HUDEP-2 (cell line): ENCODE measurements around the gene PRUNE2.
"Not testable (repeated sequence)": the region's sequence is repeated elsewhere in the genome, so short reads cannot be mapped to it uniquely, and the experiment has no call there.

Experiments used
- DNase-seq, 76 experiments: peaks; one replicate each; lab custom pipeline; 2025; ENCODE audit not compliant: unreplicated experiment in 76 of 76; lab: John Stamatoyannopoulos, UW

Gene PRUNE2

DNA sequence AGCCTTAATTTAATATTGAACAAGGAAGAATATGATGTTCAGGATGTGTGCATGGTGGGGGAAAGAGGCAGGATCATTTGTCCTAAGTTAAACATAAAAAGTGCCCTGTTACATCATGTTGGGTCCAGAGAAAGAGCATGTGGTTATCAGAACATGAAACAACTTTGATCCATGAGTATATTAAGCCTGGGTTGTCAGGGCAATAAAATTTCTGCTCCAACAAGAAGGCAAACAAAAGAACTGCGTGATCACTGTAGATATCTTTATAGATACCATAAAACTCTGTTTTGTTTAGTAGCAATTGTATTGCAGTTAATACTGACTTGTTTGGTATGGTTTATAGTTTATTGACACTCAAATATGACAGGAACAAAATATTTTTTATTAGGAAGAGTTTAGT, 106.4 kb downstream of the PRUNE2 start:
- no peak for DNase-seq

DNA sequence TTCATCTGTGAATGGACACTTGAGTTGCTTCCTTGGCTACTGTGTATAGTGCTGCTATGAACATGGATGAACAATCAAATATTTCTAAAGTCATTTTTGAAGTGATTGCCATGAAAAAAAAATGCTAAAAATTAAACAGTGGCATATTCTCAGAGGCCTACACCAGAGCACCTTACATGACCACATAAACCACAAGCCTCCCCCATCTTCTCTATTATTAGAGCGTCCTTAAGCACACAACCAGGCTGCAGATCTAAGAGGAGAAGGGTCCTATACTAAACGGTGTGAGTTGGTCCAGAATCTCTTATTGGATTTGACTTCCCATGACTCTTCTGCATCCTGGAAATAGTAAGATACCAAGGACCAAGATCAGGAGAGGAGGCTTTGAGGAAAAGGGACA, 107.4 kb downstream of the PRUNE2 start:
- DNase-seq = no peak

DNA sequence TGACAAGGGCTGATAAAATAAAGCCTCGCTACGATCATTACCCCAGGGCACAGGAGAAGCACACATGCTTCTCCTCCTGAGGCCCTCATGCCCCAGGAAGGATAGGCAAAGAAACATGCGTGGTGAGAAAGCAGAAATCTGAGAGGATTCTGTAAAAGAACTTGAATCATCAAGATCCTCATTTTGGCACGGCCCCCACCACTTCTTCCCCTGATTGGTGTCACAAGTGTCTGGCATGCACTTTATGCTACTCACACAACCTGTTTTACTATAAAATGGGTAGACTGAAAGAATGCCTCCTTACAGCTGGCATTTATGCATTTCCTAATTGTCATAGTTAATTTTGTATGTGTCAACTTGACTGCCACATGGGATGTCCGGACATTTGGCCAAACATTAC, 109.6 kb downstream of the PRUNE2 start:
- no peak for DNase-seq

DNA sequence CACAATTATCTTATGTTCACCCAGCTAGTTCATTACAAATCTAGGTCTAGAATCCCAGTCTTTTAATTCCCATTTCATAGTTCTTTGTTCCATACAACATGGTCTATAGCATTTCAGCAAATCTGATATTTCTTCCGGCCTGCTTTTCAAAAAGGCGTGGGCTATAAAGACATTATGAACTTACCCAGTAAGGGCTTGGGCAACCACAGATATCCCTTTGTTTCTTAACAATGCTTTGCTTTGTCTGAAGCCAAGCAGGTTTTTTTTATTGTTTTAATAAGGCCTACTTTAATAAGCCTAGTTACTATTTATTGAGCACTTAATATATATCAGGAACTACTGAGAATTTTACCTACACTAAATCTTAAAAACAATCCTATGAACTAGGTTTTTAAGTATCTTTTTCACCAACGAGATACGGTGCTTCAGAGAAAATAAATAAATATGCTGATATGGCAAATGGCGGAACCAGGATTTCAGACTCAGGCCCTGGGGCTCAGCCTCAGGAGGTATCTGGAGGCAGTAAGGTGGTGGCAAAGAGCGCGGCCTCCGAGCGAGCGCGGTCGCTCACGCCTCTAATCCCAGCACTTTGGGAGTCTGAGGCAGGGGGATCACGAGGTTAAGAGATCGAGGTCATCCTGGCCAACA, 112.0 kb downstream of the PRUNE2 start:
- DNase-seq = no peak

DNA sequence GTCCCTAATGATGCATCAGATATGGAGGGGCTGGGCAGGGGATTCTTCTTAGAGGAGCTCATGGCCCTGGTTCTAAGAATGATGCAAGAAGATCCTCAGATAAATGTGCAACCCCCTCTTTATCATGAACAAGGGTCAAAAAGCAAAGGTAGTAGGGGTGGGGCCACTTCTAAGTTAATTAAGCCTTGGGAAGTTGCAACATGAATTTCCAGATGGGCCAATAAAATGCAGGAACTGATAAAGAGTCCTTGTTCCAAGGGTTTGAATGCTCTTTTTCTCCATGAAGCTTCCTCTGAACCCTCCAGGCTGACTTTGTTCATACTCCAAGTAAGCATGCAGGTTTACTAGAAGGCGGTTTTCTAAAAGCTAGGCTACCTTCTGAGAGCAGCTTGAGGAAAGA, 116.1 kb downstream of the PRUNE2 start:
- no peak for DNase-seq

DNA sequence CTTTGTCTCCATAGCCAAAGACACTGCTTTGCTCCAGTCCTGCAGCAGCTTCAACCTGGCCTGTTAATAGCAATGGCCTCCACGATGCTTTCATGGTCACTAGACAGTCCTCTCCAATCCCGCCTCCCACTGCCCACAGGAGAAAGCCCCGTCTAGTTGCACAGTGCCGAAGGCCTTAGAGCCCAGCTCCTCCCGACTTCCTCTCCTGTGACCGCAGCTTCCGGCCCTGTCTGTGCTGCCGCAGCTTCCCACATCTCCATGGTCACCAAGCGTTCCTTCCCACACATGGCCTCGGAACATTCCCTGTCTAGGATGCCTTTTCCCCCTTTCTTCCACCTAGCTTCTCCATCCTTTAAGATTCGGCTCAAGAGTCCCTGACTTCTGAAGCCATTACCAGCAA, 118.2 kb downstream of the PRUNE2 start:
- DNase-seq = no peak

DNA sequence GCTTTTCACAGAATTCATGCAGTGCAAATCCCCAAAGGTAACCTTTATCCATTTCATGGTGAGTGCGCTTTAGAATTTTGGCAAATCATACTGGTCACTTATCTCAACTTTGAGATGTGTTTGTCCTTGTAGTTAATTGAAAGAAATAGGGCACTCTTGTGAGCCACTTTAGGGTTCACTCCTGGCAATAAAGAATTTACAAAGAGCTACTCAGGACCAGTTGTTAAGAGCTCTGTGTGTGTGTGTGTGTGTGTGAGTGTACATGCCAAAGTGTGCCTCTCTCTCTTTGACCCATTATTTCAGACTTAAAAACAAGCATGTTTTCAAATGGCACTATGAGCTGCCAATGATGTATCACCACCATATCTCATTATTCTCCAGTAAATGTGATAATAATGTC, 120.4 kb downstream of the PRUNE2 start:
- no peak for DNase-seq

DNA sequence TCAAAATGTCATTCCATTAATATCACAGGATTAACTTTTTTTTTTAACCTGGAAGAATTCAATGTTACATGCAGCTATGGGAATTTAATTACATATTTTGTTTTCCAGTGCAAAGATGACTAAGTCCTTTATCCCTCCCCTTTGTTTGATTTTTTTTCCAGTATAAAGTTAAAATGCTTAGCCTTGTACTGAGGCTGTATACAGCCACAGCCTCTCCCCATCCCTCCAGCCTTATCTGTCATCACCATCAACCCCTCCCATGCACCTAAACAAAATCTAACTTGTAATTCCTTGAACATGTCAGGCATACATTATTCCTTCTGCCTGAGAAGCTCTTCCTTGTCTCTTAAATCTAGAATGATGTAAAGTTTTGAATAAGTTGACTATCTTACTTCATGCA, 121.0 kb downstream of the PRUNE2 start:
- DNase-seq = no peak

DNA sequence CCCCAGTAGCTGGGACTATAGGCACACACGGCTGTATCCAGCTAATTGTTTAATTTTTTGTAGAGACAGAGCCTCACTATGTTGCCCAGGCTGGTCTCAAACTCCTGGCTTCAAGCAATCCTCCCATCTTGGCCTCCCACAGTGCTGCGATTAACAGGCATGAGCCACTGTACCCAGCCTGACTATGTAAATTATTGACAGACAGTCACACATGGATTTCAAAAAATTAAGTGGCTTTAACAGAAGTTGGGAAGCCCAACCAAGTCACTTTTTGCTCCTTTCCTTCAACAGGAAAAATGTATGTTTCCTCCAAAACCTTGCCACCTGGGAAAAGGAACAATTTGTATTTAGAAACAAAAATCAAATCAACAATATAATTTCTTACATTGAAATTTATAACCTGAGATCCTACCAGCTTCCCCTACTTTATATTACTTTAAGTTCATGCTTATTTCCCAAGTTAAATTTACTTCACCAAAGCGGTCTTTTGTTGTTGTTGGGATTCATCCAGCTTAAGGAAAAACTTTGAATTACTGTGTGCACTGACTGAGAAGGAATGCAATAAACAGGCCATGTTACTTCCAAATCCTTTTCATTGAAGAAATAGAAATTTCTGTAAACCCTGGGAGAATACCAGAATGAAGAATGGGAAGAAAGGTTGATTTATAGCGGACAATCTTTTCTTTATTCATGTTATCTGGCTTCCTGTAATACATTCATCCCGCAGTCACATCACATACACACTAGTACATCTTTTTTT, 133.0 kb downstream of the PRUNE2 start:
- DNase-seq = no peak

DNA sequence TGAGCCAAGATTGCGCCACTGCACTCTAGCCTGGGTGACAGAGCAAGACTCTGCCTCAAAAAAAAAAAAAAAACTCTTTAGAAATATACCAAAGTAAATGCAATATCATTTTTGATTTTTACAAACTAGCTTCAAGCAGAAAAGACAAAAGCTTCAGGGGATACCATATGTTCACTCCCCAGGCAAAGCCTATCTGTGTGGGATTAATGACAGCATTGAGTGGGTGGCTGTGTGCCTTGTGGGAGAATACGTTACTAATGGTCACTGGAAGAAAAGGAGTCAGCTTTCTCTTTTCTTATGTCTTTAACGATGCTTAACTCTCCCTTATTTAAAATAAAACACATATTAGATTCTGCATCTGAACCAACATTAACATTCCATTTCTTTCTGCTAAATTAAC, 139.8 kb downstream of the PRUNE2 start:
- no peak for DNase-seq

DNA sequence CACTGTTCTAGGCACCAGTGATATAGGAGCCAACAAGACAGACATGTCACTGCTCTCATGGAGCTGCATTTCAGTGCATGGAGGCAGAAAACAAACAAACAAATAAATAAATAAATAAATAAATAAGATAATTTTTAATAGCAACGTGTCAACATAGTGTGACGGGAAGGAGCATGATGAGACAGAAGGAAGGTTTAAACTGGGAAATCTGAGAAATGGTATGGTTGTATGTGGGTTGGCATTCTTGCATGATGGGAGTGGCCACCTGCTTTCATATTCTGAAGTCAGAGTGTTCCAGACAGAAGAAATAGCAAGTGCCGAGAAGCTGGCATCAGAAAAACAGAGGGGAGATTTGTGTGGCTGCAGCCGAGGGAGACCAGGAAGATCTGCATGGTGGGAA, 141.8 kb downstream of the PRUNE2 start, which contains the start of gene PCA3:
PCA3 (plus strand) TSS at position 301 of the 400 bp plus-strand sequence.
- DNase-seq = no peak

DNA sequence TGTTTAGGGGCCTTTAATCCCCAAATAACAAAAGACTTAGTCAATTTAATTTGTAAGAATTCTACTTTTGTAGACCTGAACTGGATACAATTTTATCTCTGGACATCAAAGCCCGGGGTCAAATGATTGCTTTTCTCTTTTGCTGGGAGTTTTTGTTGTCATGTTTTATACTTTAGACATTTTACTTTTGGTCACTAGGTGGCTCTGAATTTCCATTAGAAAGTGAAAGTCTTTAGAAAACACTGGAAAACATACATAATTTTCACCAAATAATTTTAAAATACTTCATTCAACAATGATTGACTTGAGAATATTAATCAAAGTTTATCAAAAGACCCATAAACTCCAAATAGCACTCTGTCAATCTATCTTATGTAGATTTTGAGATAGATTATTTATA, 144.5 kb downstream of the PRUNE2 start:
- DNase-seq = no peak

DNA sequence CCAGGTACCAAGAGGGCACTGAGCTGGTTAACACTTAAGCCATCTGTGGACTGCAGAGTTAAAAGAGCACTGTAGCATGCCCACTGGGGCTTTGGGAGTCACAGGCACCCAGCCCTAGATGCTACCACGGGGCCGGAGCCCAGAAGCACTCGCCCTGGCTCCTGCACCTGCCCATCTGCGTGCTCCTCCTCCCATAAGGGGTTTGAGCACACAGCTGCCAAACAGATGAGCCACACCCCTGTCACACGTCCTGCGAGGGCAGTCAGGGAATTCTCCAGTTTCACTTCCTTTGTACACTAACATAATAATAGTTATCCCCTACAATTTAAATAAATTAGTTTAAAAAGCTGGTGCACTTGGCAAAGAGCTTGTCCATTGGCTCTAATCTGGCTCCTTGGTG, 146.2 kb downstream of the PRUNE2 start:
- DNase-seq = no peak

DNA sequence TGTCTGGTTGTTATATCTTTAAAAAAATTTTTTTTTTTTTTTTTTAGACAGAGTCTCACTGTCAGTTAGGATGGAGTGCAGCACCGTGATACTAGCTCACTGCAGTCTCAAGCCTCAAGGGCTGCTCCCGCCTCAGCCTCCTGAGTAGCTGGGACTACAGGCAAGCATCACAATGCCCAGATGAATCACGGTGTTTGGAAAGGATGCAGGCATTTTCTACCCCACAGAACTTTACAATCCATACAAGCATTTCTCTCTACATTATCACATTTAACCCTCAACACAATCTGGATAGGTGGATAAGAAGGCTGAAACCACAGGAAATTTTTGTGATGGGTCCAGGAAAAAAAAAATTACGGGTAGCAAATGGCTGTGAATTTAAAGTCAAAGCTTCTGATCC, 147.4 kb downstream of the PRUNE2 start:
- DNase-seq = no peak

DNA sequence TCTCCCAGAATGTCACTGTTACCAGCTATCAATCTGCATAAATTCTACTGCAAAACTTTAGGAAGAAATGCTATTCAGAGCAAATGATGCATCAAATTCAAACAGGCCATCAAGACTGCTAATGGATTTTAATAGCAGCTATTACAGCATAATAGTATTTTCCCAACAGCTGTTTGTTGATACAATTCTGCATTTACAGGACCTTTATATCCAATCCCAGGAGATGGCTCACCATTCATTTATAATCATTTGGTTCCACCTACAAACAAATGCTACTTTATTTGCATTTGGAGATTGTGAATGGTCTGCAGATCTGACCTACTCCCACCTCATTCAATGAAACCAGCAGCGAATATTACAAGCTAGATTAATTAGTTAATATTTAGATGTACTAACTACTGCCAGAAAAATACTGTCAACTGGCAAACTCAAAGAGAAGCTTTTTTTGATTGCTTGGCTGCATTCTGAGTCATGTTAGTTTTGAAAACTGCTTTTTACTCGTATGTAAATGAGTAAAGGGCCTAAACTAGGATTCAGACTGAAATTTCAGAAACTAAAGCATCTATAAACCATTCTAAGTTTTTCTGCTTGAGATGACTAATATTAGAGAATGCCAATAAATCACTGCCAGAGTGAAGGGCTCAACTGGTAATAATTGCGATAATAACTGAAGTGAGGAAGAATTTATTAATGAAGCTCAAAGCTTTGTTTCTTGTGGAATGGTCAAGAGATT, 148.8 kb downstream of the PRUNE2 start:
- no peak for DNase-seq

DNA sequence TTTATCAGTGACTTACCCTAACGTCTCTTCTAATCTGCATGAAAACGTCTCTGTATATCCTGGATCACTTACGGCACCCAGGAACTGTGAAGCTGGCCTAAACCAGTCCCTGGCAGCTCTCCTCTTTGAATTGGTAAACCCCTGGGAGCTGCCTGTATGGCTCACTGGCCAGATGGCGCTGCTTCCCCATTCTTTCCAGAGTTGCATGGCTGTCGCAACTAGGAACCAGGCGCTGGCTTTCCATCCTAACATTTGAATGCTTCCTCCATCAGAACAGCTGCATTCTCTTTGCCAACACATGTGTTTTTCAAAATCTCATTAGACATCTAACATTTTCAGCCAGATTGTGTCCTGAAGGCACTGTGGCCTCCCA, 149.7 kb downstream of the PRUNE2 start:
- peak in 3 of 76 experiments; percentile 1 to 10 (median 2) for DNase-seq

DNA sequence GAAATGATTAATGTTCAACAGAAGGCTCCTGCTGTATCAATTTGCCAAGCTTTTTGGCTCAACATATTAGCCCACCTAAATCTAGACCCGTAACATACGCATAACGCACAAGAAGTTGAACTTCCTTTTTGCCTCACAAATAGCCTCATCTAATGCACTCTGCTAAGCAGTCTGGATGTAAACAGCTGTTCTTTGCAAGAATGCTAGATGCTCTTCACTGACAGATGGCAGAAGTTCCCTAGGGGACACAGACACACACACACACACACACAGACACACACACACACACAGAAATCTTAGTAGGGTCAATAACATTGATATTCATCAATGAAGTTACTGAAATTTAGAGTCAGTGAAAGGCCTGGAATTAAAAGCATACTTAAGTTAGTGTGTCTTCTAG, 154.9 kb downstream of the PRUNE2 start:
- no peak for DNase-seq

DNA sequence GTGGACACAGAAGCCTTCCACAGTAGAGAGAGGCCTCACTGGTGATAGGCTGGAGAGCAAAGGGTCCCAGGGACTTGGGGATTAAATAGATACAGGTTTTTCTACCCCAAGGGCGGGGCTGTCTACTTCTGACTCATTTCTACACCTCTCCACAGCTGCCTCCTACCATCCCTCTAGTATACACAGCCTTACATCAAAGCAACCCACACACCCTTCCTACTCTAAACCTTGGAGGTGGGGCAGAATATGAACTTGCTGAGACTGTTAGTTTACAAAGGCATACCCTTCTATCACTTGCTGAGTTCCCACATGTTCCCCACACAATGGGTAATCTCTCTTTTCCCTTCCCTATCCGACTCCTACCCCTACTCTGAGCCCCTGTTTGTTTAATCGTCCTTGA, 161.6 kb downstream of the PRUNE2 start:
- DNase-seq = no peak

DNA sequence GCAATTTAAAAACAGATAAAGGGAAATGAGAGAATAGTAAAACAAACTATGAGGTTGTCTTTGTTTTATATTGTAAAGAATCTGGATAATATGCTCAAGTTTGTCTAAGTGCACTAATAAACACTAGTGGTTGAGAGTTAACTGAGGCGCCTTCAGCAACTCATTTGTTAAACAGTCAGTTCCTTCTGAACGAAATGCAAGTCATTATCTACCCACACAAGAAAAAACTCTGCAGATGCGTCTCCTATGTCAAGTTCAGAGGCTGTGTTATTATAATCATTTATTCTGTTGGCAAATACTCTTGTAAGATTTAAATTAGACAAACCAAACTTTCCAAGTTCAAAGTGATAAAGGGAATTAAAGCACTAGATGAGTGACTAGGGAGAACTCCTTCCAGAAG, 162.0 kb downstream of the PRUNE2 start:
- no peak for DNase-seq

DNA sequence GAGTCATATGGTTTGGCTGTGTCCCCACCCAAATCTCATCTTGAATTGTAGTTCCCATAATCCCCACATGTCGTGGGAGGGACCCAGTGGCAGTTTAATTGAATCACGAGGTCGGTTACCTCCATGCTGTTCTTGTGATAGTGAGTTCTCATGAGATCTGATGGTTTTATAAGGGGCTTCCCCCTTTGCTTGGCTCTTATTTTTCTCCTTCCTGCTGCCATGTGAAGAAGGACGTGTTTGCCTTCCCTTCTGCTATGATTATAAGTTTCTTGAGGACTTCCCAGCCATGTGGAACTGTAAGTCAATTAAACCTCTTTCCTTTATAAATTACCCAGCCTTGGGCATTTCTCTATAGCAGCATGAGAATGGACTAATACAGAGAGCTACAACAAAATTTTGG, 163.0 kb downstream of the PRUNE2 start:
- DNase-seq = not testable (repeated sequence)

DNA sequence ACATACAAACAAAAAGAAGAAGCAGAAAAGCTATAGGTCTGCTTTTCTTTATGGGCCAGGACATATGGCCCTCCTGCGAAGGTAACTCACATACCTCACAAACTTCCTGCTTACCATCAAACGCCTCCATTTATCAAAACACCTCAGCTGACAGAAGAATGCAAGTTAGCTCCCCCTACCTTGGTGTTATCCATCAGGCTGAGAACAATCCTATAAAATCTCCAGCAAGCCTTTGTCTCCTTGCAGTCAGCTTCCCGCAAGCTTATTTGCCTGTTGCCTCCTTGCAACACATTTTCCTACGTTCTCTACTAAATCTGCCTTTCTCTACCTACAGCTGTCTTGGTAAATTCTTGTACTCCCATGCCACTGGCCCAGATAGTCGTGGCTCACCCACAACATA, 164.4 kb downstream of the PRUNE2 start:
- no peak for DNase-seq

DNA sequence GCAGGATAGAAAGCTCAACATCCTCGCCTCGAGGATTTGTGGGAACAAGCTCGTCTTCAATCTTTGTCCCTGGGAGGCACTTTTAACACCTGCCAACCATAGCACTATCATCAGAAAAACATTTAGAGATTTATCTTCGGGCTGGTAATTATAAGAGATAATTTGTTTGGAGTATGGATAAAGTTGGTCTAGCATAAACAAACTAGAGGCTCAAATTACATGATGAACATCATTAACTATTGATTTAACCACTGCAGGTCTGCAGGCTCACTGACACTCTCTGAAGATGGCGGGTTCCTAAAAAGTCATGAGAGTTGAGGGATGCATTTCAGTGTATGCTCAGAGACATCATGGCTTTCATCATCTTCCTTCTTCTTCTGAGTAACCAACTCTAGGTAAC, 167.5 kb downstream of the PRUNE2 start:
- no peak for DNase-seq
